ENCODE results near the gene NOX3. TPM values are rescaled to one million over a fixed set of nuclear protein-coding genes. Genes with fewer than 3 reads are reported as not detected.

The NOX3 gene
- total and polyA plus RNA-seq, 9 of the 15 experiments (the other 6 are each of a cell fraction or from before 2014, with no cell fraction given), result not detected

DNA sequence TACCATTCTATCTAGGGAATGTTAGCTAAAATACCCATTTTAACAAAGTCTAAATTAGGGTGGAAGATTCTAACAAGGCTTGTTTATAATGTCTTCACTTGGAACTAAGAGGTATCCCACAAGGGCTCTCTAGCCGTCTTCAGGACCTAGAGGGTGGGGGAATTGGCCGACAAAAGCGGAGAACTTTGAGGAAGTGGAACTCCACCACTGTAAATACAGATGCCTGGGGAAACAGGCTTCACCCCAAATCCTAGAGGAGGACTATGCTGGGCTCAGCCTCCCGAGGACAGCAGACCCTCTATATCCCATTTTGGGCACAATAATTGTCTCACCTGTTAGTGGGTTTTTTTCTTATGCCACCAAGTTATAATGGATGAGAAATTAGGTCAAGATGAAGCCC is 83.4 kb downstream of the NOX3 start:
- Histone ChIP-seq H3K9me3 (replicated peaks; ENCODE audit: control insufficient read depth, insufficient read depth, low read depth, low read length) (no peaks in the 10 kb centered on the region), H3K4me3 (no peak overlapping the region), H2AFZ (ENCODE audit: low read depth, low read length) (no peak overlapping the region), H3K36me3 (ENCODE audit: control insufficient read depth, insufficient read depth, low read length) (no peaks in the 10 kb centered on the region), H3K4me1 (replicated peaks in 1 of 2; ENCODE audit: control insufficient read depth in 2 of 2, insufficient read depth in 2 of 2, low read length in 2 of 2) (no peaks in the 10 kb centered on the region), H3K27ac (ENCODE audit: extremely low read depth, low read depth, low read length) (no peak overlapping the region), H4K20me1 (replicated peaks; ENCODE audit: control insufficient read depth, insufficient read depth, low read length) (no peaks in the 10 kb centered on the region), H3K4me2 (ENCODE audit: insufficient read depth, low read length) (no peak overlapping the region), H3K79me2 (ENCODE audit: control insufficient read depth, insufficient read depth, low read length) (no peaks in the 10 kb centered on the region), H3K9ac (ENCODE audit: insufficient read depth in 1 of 2, low read depth in 2 of 2, low read length in 2 of 2) (no peak overlapping the region), H3K27me3 (ENCODE audit: control insufficient read depth in 2 of 2, insufficient read depth in 2 of 2, low read length in 2 of 2) (no peaks in the 10 kb centered on the region), H3K9me1 (ENCODE audit: control insufficient read depth, insufficient read depth, low read length) (no peaks in the 10 kb centered on the region)
- 4% methylated on average over 4 of the region's 4 CpGs for WGBS (ENCODE audit: insufficient coverage, low coverage, missing lambda C conversion rate)
- DNase-seq (ENCODE audit: extremely low read depth in 1 of 4, low spot score in 3 of 4), result no peak
- in situ Hi-C loops (cut with MboI) (no loop called here), intact Hi-C loops (cut with micrococcal nuclease) (no loop called here)
- no peak for TF ChIP-seq HOXB6 (CRISPR knock-in tag; IDR thresholded peaks at IDR 0.05; ENCODE audit: borderline replicate concordance)
- no peak for TF ChIP-seq NR1H2 (CRISPR knock-in tag; IDR thresholded peaks at IDR 0.05)
- no peak for TF ChIP-seq ZNF263 (CRISPR knock-in tag; IDR thresholded peaks at IDR 0.05; ENCODE audit: borderline replicate concordance)
- no peak for TF ChIP-seq ZNF316 (IDR thresholded peaks at IDR 0.05)
- no peak for TF ChIP-seq HSF4 (CRISPR knock-in tag; IDR thresholded peaks at IDR 0.05; ENCODE audit: borderline replicate concordance)
- no peak for TF ChIP-seq ZNF133 (CRISPR knock-in tag; IDR thresholded peaks at IDR 0.05)
- TF ChIP-seq, protein P1, sequence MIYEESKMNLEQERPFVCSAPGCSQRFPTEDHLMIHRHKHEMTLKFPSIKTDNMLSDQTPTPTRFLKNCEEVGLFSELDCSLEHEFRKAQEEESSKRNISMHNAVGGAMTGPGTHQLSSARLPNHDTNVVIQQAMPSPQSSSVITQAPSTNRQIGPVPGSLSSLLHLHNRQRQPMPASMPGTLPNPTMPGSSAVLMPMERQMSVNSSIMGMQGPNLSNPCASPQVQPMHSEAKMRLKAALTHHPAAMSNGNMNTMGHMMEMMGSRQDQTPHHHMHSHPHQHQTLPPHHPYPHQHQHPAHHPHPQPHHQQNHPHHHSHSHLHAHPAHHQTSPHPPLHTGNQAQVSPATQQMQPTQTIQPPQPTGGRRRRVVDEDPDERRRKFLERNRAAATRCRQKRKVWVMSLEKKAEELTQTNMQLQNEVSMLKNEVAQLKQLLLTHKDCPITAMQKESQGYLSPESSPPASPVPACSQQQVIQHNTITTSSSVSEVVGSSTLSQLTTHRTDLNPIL (CRISPR knock-in tag; IDR thresholded peaks at IDR 0.05), result no peak
- CTCF ChIA-PET (ENCODE audit: low intra/inter-chr PET ratio), result no interaction called here
- FAIRE-seq, result no peak
- POLR2A ChIA-PET, result no interaction called here
- no peak for ATAC-seq
- no TSS peak for BruUV-seq (replicated peaks)

All from K562 (cell line).